HEK293 (cell line): ENCODE data around the gene NANOS2.

Experiments used
- CTCF ChIA-PET: fragments of 350-600 bp; formaldehyde crosslinking; extraction: SDS; loops from one replicate; lab custom pipeline; 2021; ENCODE audit warnings: antibody characterized with exemption; lab: Yijun Ruan, JAX
- POLR2A ChIA-PET: fragments of 300-600 bp; formaldehyde crosslinking; extraction: SDS; loops from one replicate; lab custom pipeline; 2020; ENCODE audit warnings: antibody characterized with exemption, inconsistent platforms; lab: Yijun Ruan, JAX
- H3K27ac ChIP-seq: fragments of 200-500 bp; sonication (Bioruptor generic); 2 replicates; pipeline ENCODE4 v1.5.1; 2014; ENCODE audit warnings: low read depth, low read length, control low read depth, inconsistent platforms; ENCODE audit errors: extremely low read depth
- H3K36me3 ChIP-seq, 2 experiments: fragments of 200-500 bp in 1 of 2; sonication (Bioruptor generic) in 1 of 2; 1 replicate in 1 of 2; 2 replicates in 1 of 2; pipeline ENCODE4 v1.5.1; 2014 to 2017; ENCODE audit warnings: inconsistent platforms in 2 of 2, low read length in 2 of 2; ENCODE audit not compliant: control insufficient read depth in 2 of 2, insufficient read depth in 1 of 2
- H3K4me1 ChIP-seq: fragments of 200-500 bp; sonication (Bioruptor generic); 2 replicates; pipeline ENCODE4 v1.5.1; 2014; ENCODE audit warnings: mild to moderate bottlenecking, low read length, inconsistent platforms; ENCODE audit not compliant: control insufficient read depth, insufficient read depth
- H3K4me3 ChIP-seq: 2 replicates; pipeline ENCODE4 v1.5.1; 2011; ENCODE audit warnings: low read depth, mild to moderate bottlenecking, control low read depth, low read length, moderate library complexity
- H3K9me3 ChIP-seq: fragments of 200-500 bp; sonication (Bioruptor generic); 2 replicates; pipeline ENCODE4 v1.5.1; 2014; ENCODE audit warnings: low read depth, low read length, inconsistent platforms; ENCODE audit not compliant: control insufficient read depth, insufficient read depth
- ELK4 ChIP-seq: IDR thresholded peaks from 2 replicates; pipeline ENCODE4 v1.6.1; 2011; ENCODE audit warnings: mild to moderate bottlenecking, low read depth, low read length, borderline replicate concordance
- KLF16 ChIP-seq: fragments of 450-650 bp; formaldehyde crosslinking; IDR thresholded peaks from 2 replicates; pipeline ENCODE4 v1.5.1; 2017; ENCODE audit warnings: missing biosample characterization, missing genetic modification characterization
- SP2 ChIP-seq: fragments of 450-650 bp; formaldehyde crosslinking; IDR thresholded peaks from 2 replicates; pipeline ENCODE4 v1.5.1; 2016; ENCODE audit warnings: missing biosample characterization, missing genetic modification characterization
- TSHZ1 ChIP-seq: fragments of 450-650 bp; formaldehyde crosslinking; IDR thresholded peaks from 2 replicates; pipeline ENCODE4 v1.5.1; 2016; ENCODE audit warnings: missing biosample characterization, missing genetic modification characterization, borderline replicate concordance
- YY2 ChIP-seq: fragments of 450-650 bp; formaldehyde crosslinking; IDR thresholded peaks from 2 replicates; pipeline ENCODE4 v1.5.1; 2016; ENCODE audit warnings: missing biosample characterization, missing genetic modification characterization
- ZBTB26 ChIP-seq: fragments of 450-650 bp; formaldehyde crosslinking; optimal IDR thresholded peaks from 2 replicates; pipeline ENCODE3; 2016; ENCODE audit warnings: missing biosample characterization, mild to moderate bottlenecking, missing genetic modification characterization
- ZIC2 ChIP-seq: fragments of 450-650 bp; formaldehyde crosslinking; IDR thresholded peaks from 2 replicates; pipeline ENCODE4 v1.5.1; 2016; ENCODE audit warnings: missing biosample characterization, missing genetic modification characterization
- ZNF112 ChIP-seq: fragments of 450-650 bp; formaldehyde crosslinking; IDR thresholded peaks from 2 replicates; pipeline ENCODE4 v1.5.0; 2017; ENCODE audit warnings: missing biosample characterization, missing genetic modification characterization
- ZNF169 ChIP-seq: fragments of 450-650 bp; formaldehyde crosslinking; IDR thresholded peaks from 2 replicates; pipeline ENCODE4 v1.5.1; 2016; ENCODE audit warnings: missing biosample characterization, missing genetic modification characterization
- ZNF184 ChIP-seq: fragments of 450-650 bp; IDR thresholded peaks from 2 replicates; pipeline ENCODE4 v1.5.1; 2018; ENCODE audit warnings: missing biosample characterization, mild to moderate bottlenecking, missing genetic modification characterization
- ZNF202 ChIP-seq: fragments of 450-650 bp; formaldehyde crosslinking; IDR thresholded peaks from 2 replicates; pipeline ENCODE4 v1.5.1; 2016; ENCODE audit warnings: missing biosample characterization, missing genetic modification characterization, borderline replicate concordance
- ZNF24 ChIP-seq: fragments of 450-650 bp; formaldehyde crosslinking; IDR thresholded peaks from 2 replicates; pipeline ENCODE4 v1.5.1; 2016; ENCODE audit warnings: missing biosample characterization, missing genetic modification characterization
- ZNF366 ChIP-seq: fragments of 450-650 bp; formaldehyde crosslinking; conservative IDR thresholded peaks from 2 replicates; pipeline ENCODE4 v1.5.1; 2016; ENCODE audit warnings: missing biosample characterization, missing genetic modification characterization
- ZNF521 ChIP-seq: fragments of 450-650 bp; formaldehyde crosslinking; IDR thresholded peaks from 2 replicates; pipeline ENCODE4 v1.5.1; 2017; ENCODE audit warnings: missing biosample characterization, mild to moderate bottlenecking, missing genetic modification characterization
- ZNF596 ChIP-seq: fragments of 450-650 bp; IDR thresholded peaks from 2 replicates; pipeline ENCODE4 v1.5.0; 2018; ENCODE audit warnings: missing biosample characterization, mild to moderate bottlenecking, missing genetic modification characterization, moderate library complexity
- ZNF645 ChIP-seq: fragments of 450-650 bp; formaldehyde crosslinking; IDR thresholded peaks from 2 replicates; pipeline ENCODE4; 2016; ENCODE audit warnings: missing biosample characterization, missing genetic modification characterization
- ZNF658 ChIP-seq: fragments of 450-650 bp; formaldehyde crosslinking; IDR thresholded peaks from 2 replicates; pipeline ENCODE4; 2016; ENCODE audit warnings: missing biosample characterization, missing genetic modification characterization
- ZNF791 ChIP-seq: fragments of 450-650 bp; formaldehyde crosslinking; IDR thresholded peaks from 2 replicates; pipeline ENCODE4 v1.5.1; 2016; ENCODE audit warnings: missing biosample characterization, missing genetic modification characterization
- ZNF837 ChIP-seq: fragments of 450-650 bp; formaldehyde crosslinking; IDR thresholded peaks from 2 replicates; pipeline ENCODE4 v1.5.1; 2016; ENCODE audit warnings: missing biosample characterization, missing genetic modification characterization
- ZSCAN16 ChIP-seq: fragments of 450-650 bp; formaldehyde crosslinking; IDR thresholded peaks from 2 replicates; pipeline ENCODE4 v1.5.1; 2016; ENCODE audit warnings: missing biosample characterization, missing genetic modification characterization

The NANOS2 gene

GRCh38 chr19:45960595-45961235 is 46.1 kb upstream of the NANOS2 start (continued):
- TF ChIP-seq ZNF521 (tag by site-specific recombination) = no peak
- no peak for TF ChIP-seq ZNF184 (tag by site-specific recombination)
- no peak for TF ChIP-seq ZIC2
- TF ChIP-seq ELK4 = no peak
- no peak for TF ChIP-seq SP2 (tag by site-specific recombination)
- TF ChIP-seq ZNF24 (tag by site-specific recombination) = no peak
- TF ChIP-seq ZNF658 (tag by site-specific recombination) = no peak
- TF ChIP-seq ZNF112 (tag by site-specific recombination) = no peak

GRCh38 chr19:45959517-45960025 is 45.0 kb upstream of the NANOS2 start:
- POLR2A ChIA-PET = no interaction called here
- TF ChIP-seq ZBTB26 (tag by site-specific recombination) (no peak), ZNF169 (tag by site-specific recombination) (no peak), YY2 (tag by site-specific recombination) (no peak), ZSCAN16 (tag by site-specific recombination) (no peak), ZNF791 (tag by site-specific recombination) (0 out of 2 replicates have a peak, but pooled peaks have one; percentile 5), ZNF645 (tag by site-specific recombination) (no peak), ZNF837 (tag by site-specific recombination) (no peak), KLF16 (no peak), ZNF202 (tag by site-specific recombination) (no peak), TSHZ1 (no peak), ZNF596 (tag by site-specific recombination) (peak; percentile 91), ZNF366 (tag by site-specific recombination) (0 out of 2 replicates have a peak, but pooled peaks have one; percentile 22)
- peaks cover 0 to 12% of the 10 kb centered on the region in 2 experiments; a peak in 1 of 3 replicates for H3K36me3 ChIP-seq
- H3K4me3 ChIP-seq = no peak overlapping the region
- no peak overlapping the region for H3K27ac ChIP-seq
- H3K4me1 ChIP-seq = no peaks in the 10 kb centered on the region
- CTCF ChIA-PET = interaction anchor here (0.6 to 0.9 kb wide), 3 partner anchors 9 to 514 kb away, joined by 4 to 9 read pairs (median 5); no protein-coding TSS in a partner anchor
- H3K9me3 ChIP-seq = no peaks in the 10 kb centered on the region
